PC-9 (cell line): ENCODE results near the gene MYMK. TPM values are rescaled to one million over a fixed set of nuclear protein-coding genes. Genes with fewer than 3 reads are reported as not detected.

Experiments used
- BruUV-seq: library from RNA; stranded (reverse); fragments of 400-500 nt; replicated peaks from 2 replicates; lab custom pipeline; 2021; lab: Mats Ljungman, UMichigan
- CTCF ChIA-PET: fragments of 300-600 bp; sonication (Branson Sonifier 250); formaldehyde crosslinking; loops from one replicate; lab custom pipeline; 2022; ENCODE audit warnings: antibody characterized with exemption; lab: Charles Lee
- POLR2A ChIA-PET: fragments of 300-600 bp; sonication (Branson Sonifier 250); formaldehyde crosslinking; loops from one replicate; lab custom pipeline; 2022; ENCODE audit warnings: antibody characterized with exemption; ENCODE audit not compliant: unreplicated experiment; lab: Charles Lee
- DNase-seq, 2 experiments: peaks; one replicate each; pipeline versions ENCODE4 v3.0.0 to v3.0.0-alpha.2; 2015 to 2022; ENCODE audit warnings: mixed read lengths in 1 of 2
- H2AFZ ChIP-seq: fragments of 200-600 bp; sonication (generic); 2 replicates; pipeline ENCODE4 v1.8.1; 2017; ENCODE audit warnings: antibody characterized with exemption
- H3F3A ChIP-seq: fragments of 200-600 bp; sonication (generic); 2 replicates; pipeline ENCODE4 v1.8.1; 2017; ENCODE audit warnings: antibody characterized with exemption, mild to moderate bottlenecking, low read depth; ENCODE audit not compliant: insufficient read depth
- H3K27ac ChIP-seq: fragments of 200-600 bp; sonication (generic); 2 replicates; pipeline ENCODE4 v1.6.1; 2016; ENCODE audit warnings: mixed run types
- H3K27me3 ChIP-seq: fragments of 200-600 bp; sonication (generic); 2 replicates; pipeline ENCODE4 v1.6.1; 2016; ENCODE audit warnings: low read depth, mixed run types; ENCODE audit not compliant: insufficient read depth
- H3K36me3 ChIP-seq: fragments of 200-600 bp; sonication (generic); 2 replicates; pipeline ENCODE4 v1.6.1; 2016; ENCODE audit warnings: low read depth, mixed run types
- H3K4me1 ChIP-seq: fragments of 200-600 bp; sonication (generic); replicated peaks from 2 replicates; pipeline ENCODE4 v1.6.1; 2016; ENCODE audit warnings: mixed run types; ENCODE audit not compliant: insufficient read depth
- H3K4me2 ChIP-seq: fragments of 200-600 bp; sonication (generic); 2 replicates; pipeline ENCODE4 v1.6.1; 2017; ENCODE audit warnings: mixed run types
- H3K4me3 ChIP-seq: fragments of 200-600 bp; sonication (generic); 2 replicates; pipeline ENCODE4 v1.6.1; 2016; ENCODE audit warnings: mixed run types
- H3K79me2 ChIP-seq: fragments of 200-600 bp; sonication (generic); 2 replicates; pipeline ENCODE4 v1.6.1; 2017; ENCODE audit warnings: low read depth, mixed run types
- H3K9me2 ChIP-seq: fragments of 200-600 bp; sonication (generic); 2 replicates; pipeline ENCODE4 v1.8.1; 2017; ENCODE audit warnings: mild to moderate bottlenecking; ENCODE audit not compliant: insufficient read depth
- H3K9me3 ChIP-seq: fragments of 200-600 bp; sonication (generic); 2 replicates; pipeline ENCODE4 v1.8.1; 2016; ENCODE audit warnings: low read depth; ENCODE audit not compliant: insufficient read depth
- H4K20me1 ChIP-seq: fragments of 200-600 bp; sonication (generic); 2 replicates; pipeline ENCODE4 v1.8.1; 2017; ENCODE audit not compliant: insufficient read depth
- EZH2 ChIP-seq: fragments of 200-600 bp; sonication (generic); IDR thresholded peaks from 2 replicates; pipeline ENCODE4 v1.8.0; 2017; ENCODE audit warnings: antibody characterized with exemption, low read depth
- intact Hi-C: fragments of 100-400 bp; cut with micrococcal nuclease; formaldehyde crosslinking; loops from one replicate; pipeline ENCODE4 v1.10.0; 2022; ENCODE audit not compliant: unreplicated experiment
- total RNA-seq: library from RNA; stranded (reverse); gene quantifications from 2 replicates; pipeline ENCODE4 v1.2.3, GENCODE V29; 2021
- TF ChIP-seq, protein P1 (sequence below): fragments of 200-600 bp; sonication (generic); conservative IDR thresholded peaks from 2 replicates; pipeline ENCODE4 v1.6.1; 2017; ENCODE audit warnings: mixed run types, antibody characterized with exemption, mild to moderate bottlenecking, moderate library complexity

Gene MYMK
- total RNA-seq, 1 experiment from 2014 or later, result not detected

- intact Hi-C loops, result no loop called here
- BruUV-seq, result no TSS peak
- Histone ChIP-seq H3K27ac (no peak overlapping the region), H2AFZ (no peak overlapping the region), H3K9me3 (no peaks in the 10 kb centered on the region), H3K9me2 (no peaks in the 10 kb centered on the region), H3K4me1 (no peaks in the 10 kb centered on the region), H4K20me1 (no peaks in the 10 kb centered on the region; the same call in 1 of the 2 replicates), H3K4me3 (no peak overlapping the region), H3K36me3 (no peaks in the 10 kb centered on the region), H3F3A (no peaks in the 10 kb centered on the region), H3K4me2 (no peak overlapping the region), H3K79me2 (no peaks in the 10 kb centered on the region), H3K27me3 (peaks cover 88% of the 10 kb centered on the region)
- ChIA-PET POLR2A (no interaction called here), CTCF (no interaction called here)
- TF ChIP-seq, protein P1, sequence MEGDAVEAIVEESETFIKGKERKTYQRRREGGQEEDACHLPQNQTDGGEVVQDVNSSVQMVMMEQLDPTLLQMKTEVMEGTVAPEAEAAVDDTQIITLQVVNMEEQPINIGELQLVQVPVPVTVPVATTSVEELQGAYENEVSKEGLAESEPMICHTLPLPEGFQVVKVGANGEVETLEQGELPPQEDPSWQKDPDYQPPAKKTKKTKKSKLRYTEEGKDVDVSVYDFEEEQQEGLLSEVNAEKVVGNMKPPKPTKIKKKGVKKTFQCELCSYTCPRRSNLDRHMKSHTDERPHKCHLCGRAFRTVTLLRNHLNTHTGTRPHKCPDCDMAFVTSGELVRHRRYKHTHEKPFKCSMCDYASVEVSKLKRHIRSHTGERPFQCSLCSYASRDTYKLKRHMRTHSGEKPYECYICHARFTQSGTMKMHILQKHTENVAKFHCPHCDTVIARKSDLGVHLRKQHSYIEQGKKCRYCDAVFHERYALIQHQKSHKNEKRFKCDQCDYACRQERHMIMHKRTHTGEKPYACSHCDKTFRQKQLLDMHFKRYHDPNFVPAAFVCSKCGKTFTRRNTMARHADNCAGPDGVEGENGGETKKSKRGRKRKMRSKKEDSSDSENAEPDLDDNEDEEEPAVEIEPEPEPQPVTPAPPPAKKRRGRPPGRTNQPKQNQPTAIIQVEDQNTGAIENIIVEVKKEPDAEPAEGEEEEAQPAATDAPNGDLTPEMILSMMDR, result no peak
- no peak for TF ChIP-seq EZH2
- DNase-seq, result no peak
Observed at GRCh38 chr9:133554729-133555128, 30.0 kb upstream of the MYMK start.

GRCh38 chr9:133553973-133554713 lies 29.4 kb upstream of the MYMK start:
- no peak for DNase-seq
- no peak overlapping the region for H2AFZ ChIP-seq
- peaks cover 90% of the 10 kb centered on the region for H3K27me3 ChIP-seq
- TF ChIP-seq, protein P1, result no peak
- no peak for TF ChIP-seq EZH2
- H3K4me3 ChIP-seq, result no peak overlapping the region
- H3K9me2 ChIP-seq, result no peaks in the 10 kb centered on the region
- no peak overlapping the region for H3K4me2 ChIP-seq
- no peaks in the 10 kb centered on the region for H3K36me3 ChIP-seq
- H3K27ac ChIP-seq, result no peak overlapping the region
- H3K79me2 ChIP-seq, result no peaks in the 10 kb centered on the region
- H3K9me3 ChIP-seq, result no peaks in the 10 kb centered on the region
- H4K20me1 ChIP-seq, result no peaks in the 10 kb centered on the region; the same call in 1 of the 2 replicates
- H3K4me1 ChIP-seq, result no peaks in the 10 kb centered on the region
- ChIA-PET POLR2A (no interaction called here), CTCF (interaction anchor here (0.6 kb wide), 1 partner anchor 124 kb away, joined by 3 read pairs; no protein-coding TSS in a partner anchor)
- BruUV-seq, result no TSS peak
- intact Hi-C loops, result no loop called here
- H3F3A ChIP-seq, result no peaks in the 10 kb centered on the region

DNA sequence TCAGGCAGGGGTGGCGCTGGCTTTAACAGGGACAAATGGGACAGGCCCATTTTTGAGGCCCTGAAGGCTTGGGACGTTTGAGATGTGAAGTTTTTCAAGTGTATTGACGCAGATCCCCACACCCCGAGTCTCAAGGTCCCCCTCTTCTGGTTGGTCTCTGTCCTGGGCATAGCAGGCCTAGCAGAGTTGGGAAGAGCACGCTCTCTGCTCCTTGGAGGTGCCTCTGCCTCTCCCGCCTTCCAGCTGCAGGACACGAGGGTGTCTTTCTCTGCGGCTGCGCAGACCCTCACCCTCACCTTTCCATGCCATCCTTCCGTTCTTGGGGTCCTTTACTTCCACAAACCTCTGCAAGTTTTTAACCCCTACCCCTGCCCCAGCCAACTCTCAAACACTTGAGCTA lies 28.4 kb upstream of the MYMK start:
- no peak overlapping the region for H3K27ac ChIP-seq
- no peaks in the 10 kb centered on the region; the same call in 1 of the 2 replicates for H4K20me1 ChIP-seq
- intact Hi-C loops, result no loop called here
- H3K9me2 ChIP-seq, result no peaks in the 10 kb centered on the region
- H3K27me3 ChIP-seq, result peaks cover 85% of the 10 kb centered on the region
- no peaks in the 10 kb centered on the region for H3F3A ChIP-seq
- POLR2A ChIA-PET, result no interaction called here
- BruUV-seq, result no TSS peak
- CTCF ChIA-PET, result interaction anchor here (0.6 kb wide), 1 partner anchor 123 kb away, joined by 3 read pairs; no protein-coding TSS in a partner anchor
- no peak for DNase-seq
- H3K9me3 ChIP-seq, result no peaks in the 10 kb centered on the region
- H3K4me1 ChIP-seq, result no peaks in the 10 kb centered on the region
- H3K4me2 ChIP-seq, result no peak overlapping the region
- no peaks in the 10 kb centered on the region for H3K36me3 ChIP-seq
- H3K4me3 ChIP-seq, result no peak overlapping the region
- TF ChIP-seq EZH2, result no peak
- TF ChIP-seq, protein P1, result no peak
- H2AFZ ChIP-seq, result no peak overlapping the region
- no peaks in the 10 kb centered on the region for H3K79me2 ChIP-seq
